ENCODE data around the gene C7. TPM values are rescaled to one million over a fixed set of nuclear protein-coding genes. Genes with fewer than 3 reads are reported as not detected.

Gene C7
- total and polyA plus RNA-seq, 2 experiments from 2014 or later: 0.05 to 0.07 TPM

DNA sequence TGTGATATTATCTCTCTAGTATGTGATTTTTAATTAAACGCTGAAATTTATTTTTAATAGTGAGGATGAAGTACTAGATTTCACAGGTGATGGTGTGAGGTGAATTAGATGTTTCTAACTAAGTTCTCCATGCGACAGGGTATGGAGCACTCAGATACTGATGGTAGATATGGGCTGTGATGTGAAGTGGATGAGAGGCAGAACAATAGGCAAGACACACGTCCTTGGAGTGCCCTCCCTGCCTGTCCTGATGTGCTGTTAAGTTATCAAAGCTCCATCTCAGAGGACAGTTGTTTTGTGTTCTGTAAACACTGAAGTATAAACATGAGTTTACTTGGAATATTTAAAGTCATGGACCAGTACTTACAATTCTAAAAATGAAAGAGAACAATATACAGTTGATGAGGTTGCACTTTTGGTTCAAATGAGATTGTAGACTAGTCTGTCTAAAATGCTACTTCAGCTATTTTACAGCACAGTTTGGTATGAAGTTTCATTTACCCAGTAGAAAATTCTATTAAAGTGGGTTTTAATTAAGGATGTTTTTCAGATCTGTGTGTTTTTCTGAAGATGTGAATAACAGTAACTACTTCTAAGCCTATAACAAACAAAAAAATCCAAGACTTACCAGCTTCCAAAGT lies 64.2 kb downstream of the C7 start:
- no peaks in the 10 kb centered on the region for H3K4me1 ChIP-seq (ENCODE audit: insufficient read depth)
- H3K9me2 ChIP-seq (ENCODE audit: insufficient read depth): peaks cover 3% of the 10 kb centered on the region; the same call in 1 of the 2 replicates
- DNase-seq (ENCODE audit: low spot score) (no peak), ATAC-seq (no peak)
- no peak overlapping the region for H3K4me3 ChIP-seq
- H3K27me3 Mint-ChIP-seq (ENCODE audit: insufficient read depth, low read depth, poor library complexity): no peaks in the 10 kb centered on the region
- no peaks in the 10 kb centered on the region for H3K79me2 ChIP-seq (replicated peaks; ENCODE audit: insufficient read depth)
- H3K27ac ChIP-seq (ENCODE audit: low read depth): no peak overlapping the region
- H2AFZ ChIP-seq: no peak overlapping the region
- peaks cover 5% of the 10 kb centered on the region; the same call in 2 of the 3 replicates for H3K4me1 Mint-ChIP-seq
- H3K27me3 ChIP-seq (ENCODE audit: insufficient read depth): no peaks in the 10 kb centered on the region
- H3K27ac Mint-ChIP-seq: no peak overlapping the region
- no peaks in the 10 kb centered on the region for H3K9me3 Mint-ChIP-seq
- no peak for TF ChIP-seq ZNF331 (CRISPR knock-in tag; IDR thresholded peaks at IDR 0.05; ENCODE audit: low read depth)
- TF ChIP-seq POLR2AphosphoS5 (IDR thresholded peaks at IDR 0.05; ENCODE audit: low read depth): no peak
- TF ChIP-seq NANOG (IDR thresholded peaks at IDR 0.05; ENCODE audit: borderline replicate concordance): no peak
- no peak for TF ChIP-seq EZH2 (IDR thresholded peaks at IDR 0.05; ENCODE audit: low read depth, unreplicated experiment)
- TF ChIP-seq, protein P1, sequence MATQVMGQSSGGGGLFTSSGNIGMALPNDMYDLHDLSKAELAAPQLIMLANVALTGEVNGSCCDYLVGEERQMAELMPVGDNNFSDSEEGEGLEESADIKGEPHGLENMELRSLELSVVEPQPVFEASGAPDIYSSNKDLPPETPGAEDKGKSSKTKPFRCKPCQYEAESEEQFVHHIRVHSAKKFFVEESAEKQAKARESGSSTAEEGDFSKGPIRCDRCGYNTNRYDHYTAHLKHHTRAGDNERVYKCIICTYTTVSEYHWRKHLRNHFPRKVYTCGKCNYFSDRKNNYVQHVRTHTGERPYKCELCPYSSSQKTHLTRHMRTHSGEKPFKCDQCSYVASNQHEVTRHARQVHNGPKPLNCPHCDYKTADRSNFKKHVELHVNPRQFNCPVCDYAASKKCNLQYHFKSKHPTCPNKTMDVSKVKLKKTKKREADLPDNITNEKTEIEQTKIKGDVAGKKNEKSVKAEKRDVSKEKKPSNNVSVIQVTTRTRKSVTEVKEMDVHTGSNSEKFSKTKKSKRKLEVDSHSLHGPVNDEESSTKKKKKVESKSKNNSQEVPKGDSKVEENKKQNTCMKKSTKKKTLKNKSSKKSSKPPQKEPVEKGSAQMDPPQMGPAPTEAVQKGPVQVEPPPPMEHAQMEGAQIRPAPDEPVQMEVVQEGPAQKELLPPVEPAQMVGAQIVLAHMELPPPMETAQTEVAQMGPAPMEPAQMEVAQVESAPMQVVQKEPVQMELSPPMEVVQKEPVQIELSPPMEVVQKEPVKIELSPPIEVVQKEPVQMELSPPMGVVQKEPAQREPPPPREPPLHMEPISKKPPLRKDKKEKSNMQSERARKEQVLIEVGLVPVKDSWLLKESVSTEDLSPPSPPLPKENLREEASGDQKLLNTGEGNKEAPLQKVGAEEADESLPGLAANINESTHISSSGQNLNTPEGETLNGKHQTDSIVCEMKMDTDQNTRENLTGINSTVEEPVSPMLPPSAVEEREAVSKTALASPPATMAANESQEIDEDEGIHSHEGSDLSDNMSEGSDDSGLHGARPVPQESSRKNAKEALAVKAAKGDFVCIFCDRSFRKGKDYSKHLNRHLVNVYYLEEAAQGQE (IDR thresholded peaks at IDR 0.05; ENCODE audit: unreplicated experiment): no peak
- TF ChIP-seq EZH2phosphoT487 (IDR thresholded peaks at IDR 0.05; ENCODE audit: unreplicated experiment): no peak
- TF ChIP-seq, protein P2, sequence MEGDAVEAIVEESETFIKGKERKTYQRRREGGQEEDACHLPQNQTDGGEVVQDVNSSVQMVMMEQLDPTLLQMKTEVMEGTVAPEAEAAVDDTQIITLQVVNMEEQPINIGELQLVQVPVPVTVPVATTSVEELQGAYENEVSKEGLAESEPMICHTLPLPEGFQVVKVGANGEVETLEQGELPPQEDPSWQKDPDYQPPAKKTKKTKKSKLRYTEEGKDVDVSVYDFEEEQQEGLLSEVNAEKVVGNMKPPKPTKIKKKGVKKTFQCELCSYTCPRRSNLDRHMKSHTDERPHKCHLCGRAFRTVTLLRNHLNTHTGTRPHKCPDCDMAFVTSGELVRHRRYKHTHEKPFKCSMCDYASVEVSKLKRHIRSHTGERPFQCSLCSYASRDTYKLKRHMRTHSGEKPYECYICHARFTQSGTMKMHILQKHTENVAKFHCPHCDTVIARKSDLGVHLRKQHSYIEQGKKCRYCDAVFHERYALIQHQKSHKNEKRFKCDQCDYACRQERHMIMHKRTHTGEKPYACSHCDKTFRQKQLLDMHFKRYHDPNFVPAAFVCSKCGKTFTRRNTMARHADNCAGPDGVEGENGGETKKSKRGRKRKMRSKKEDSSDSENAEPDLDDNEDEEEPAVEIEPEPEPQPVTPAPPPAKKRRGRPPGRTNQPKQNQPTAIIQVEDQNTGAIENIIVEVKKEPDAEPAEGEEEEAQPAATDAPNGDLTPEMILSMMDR (conservative IDR thresholded peaks at IDR 0.05; ENCODE audit: low read depth in 2 of 2): no peak
- TF ChIP-seq, protein P3, sequence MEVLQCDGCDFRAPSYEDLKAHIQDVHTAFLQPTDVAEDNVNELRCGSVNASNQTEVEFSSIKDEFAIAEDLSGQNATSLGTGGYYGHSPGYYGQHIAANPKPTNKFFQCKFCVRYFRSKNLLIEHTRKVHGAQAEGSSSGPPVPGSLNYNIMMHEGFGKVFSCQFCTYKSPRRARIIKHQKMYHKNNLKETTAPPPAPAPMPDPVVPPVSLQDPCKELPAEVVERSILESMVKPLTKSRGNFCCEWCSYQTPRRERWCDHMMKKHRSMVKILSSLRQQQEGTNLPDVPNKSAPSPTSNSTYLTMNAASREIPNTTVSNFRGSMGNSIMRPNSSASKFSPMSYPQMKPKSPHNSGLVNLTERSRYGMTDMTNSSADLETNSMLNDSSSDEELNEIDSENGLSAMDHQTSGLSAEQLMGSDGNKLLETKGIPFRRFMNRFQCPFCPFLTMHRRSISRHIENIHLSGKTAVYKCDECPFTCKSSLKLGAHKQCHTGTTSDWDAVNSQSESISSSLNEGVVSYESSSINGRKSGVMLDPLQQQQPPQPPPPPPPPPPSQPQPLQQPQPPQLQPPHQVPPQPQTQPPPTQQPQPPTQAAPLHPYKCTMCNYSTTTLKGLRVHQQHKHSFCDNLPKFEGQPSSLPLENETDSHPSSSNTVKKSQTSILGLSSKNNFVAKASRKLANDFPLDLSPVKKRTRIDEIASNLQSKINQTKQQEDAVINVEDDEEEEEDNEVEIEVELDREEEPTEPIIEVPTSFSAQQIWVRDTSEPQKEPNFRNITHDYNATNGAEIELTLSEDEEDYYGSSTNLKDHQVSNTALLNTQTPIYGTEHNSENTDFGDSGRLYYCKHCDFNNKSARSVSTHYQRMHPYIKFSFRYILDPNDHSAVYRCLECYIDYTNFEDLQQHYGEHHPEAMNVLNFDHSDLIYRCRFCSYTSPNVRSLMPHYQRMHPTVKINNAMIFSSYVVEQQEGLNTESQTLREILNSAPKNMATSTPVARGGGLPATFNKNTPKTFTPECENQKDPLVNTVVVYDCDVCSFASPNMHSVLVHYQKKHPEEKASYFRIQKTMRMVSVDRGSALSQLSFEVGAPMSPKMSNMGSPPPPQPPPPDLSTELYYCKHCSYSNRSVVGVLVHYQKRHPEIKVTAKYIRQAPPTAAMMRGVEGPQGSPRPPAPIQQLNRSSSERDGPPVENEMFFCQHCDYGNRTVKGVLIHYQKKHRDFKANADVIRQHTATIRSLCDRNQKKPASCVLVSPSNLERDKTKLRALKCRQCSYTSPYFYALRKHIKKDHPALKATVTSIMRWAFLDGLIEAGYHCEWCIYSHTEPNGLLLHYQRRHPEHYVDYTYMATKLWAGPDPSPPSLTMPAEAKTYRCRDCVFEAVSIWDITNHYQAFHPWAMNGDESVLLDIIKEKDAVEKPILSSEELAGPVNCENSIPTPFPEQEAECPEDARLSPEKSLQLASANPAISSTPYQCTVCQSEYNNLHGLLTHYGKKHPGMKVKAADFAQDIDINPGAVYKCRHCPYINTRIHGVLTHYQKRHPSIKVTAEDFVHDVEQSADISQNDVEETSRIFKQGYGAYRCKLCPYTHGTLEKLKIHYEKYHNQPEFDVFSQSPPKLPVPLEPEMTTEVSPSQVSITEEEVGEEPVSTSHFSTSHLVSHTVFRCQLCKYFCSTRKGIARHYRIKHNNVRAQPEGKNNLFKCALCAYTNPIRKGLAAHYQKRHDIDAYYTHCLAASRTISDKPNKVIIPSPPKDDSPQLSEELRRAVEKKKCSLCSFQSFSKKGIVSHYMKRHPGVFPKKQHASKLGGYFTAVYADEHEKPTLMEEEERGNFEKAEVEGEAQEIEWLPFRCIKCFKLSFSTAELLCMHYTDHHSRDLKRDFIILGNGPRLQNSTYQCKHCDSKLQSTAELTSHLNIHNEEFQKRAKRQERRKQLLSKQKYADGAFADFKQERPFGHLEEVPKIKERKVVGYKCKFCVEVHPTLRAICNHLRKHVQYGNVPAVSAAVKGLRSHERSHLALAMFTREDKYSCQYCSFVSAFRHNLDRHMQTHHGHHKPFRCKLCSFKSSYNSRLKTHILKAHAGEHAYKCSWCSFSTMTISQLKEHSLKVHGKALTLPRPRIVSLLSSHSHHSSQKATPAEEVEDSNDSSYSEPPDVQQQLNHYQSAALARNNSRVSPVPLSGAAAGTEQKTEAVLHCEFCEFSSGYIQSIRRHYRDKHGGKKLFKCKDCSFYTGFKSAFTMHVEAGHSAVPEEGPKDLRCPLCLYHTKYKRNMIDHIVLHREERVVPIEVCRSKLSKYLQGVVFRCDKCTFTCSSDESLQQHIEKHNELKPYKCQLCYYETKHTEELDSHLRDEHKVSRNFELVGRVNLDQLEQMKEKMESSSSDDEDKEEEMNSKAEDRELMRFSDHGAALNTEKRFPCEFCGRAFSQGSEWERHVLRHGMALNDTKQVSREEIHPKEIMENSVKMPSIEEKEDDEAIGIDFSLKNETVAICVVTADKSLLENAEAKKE (CRISPR knock-in tag; IDR thresholded peaks at IDR 0.05): no peak
- no peak for TF ChIP-seq CREB1 (CRISPR knock-in tag; IDR thresholded peaks at IDR 0.05; ENCODE audit: low read depth)
- no peak for TF ChIP-seq ZNF114 (CRISPR knock-in tag; IDR thresholded peaks at IDR 0.05)
- no peak for TF ChIP-seq STAT1 (IDR thresholded peaks at IDR 0.05; ENCODE audit: unreplicated experiment)
- no peak for TF ChIP-seq JUNB (IDR thresholded peaks at IDR 0.05; ENCODE audit: unreplicated experiment)
- TF ChIP-seq, protein P4, sequence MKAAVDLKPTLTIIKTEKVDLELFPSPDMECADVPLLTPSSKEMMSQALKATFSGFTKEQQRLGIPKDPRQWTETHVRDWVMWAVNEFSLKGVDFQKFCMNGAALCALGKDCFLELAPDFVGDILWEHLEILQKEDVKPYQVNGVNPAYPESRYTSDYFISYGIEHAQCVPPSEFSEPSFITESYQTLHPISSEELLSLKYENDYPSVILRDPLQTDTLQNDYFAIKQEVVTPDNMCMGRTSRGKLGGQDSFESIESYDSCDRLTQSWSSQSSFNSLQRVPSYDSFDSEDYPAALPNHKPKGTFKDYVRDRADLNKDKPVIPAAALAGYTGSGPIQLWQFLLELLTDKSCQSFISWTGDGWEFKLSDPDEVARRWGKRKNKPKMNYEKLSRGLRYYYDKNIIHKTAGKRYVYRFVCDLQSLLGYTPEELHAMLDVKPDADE (IDR thresholded peaks at IDR 0.05): no peak
- no peaks in the 10 kb centered on the region for H3K36me3 ChIP-seq (ENCODE audit: insufficient read depth)
- H3K36me3 Mint-ChIP-seq (ENCODE audit: low read depth): no peaks in the 10 kb centered on the region
- H3K4me2 ChIP-seq: no peak overlapping the region
- no peak overlapping the region for H3K4me3 Mint-ChIP-seq
- no peaks in the 10 kb centered on the region for H4K20me1 ChIP-seq (replicated peaks; ENCODE audit: insufficient read depth)
- H3F3A ChIP-seq (replicated peaks; ENCODE audit: low read depth): no peaks in the 10 kb centered on the region

All from GM23338 (cell line).